ENCODE measurements around the gene TEX22.

TEX22 gene

DNA sequence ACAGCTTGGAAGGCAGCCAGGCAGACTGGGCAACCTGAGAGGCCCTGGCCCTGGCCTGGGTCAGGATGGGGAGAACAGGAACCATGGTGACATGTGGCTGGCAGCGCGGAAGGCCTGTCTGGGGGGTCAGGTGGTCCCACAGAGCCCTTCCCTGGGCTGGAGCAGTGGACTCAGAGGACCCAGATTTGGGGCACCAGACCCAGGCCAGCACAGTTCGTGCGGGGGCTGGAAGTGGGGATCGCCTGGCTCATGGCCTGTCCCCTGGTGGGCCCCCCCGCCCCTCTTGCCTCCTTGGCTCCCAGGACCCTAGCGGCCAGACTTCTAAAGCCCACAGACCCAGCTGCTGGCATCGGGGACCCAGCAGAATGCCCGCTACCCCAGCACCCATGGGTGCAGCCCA, 42.7 kb downstream of the TEX22 start:
- H3K9me3 ChIP-seq (ENCODE audit: control insufficient read depth, insufficient read depth, low read length) = no peaks in the 10 kb centered on the region
- H3K4me3 ChIP-seq (ENCODE audit: low read length) = no peak overlapping the region
- H3K27ac ChIP-seq (ENCODE audit: low read length) = no peak overlapping the region
- H3K4me1 ChIP-seq (ENCODE audit: control insufficient read depth, insufficient read depth, low read length) = no peaks in the 10 kb centered on the region
- H3K27me3 ChIP-seq (ENCODE audit: control insufficient read depth, insufficient read depth, low read length) = no peaks in the 10 kb centered on the region
- WGBS (ENCODE audit: insufficient coverage, insufficient read length) = no CpG with 5 or more reads among the region's 9 CpGs
- DNase-seq (ENCODE audit: low read depth, low spot score) = no peak
- H3K36me3 ChIP-seq (ENCODE audit: control insufficient read depth, insufficient read depth, low read length) = peaks cover 26% of the 10 kb centered on the region

DNA sequence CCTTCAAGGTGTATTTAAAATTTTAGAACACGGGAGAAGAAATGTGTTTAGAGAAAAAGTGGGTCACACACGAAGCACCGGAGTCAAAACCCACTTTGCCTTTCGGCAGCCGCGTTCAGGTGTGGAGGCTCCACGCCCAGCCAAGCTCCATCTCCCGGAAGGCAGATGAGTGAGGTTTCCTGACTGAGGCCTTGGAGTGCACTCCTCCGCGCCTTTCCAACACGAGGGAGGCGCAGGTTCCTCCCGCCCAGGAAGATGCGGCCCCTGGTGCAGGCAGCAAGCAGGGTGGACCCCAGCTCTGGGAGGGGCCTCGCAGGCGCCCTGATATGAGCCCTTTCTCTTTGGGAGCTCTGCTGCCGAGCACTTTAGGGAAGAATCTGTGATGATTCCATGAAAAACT, 43.8 kb downstream of the TEX22 start:
- Histone ChIP-seq H3K36me3 (ENCODE audit: control insufficient read depth, insufficient read depth, low read length) (peaks cover 29% of the 10 kb centered on the region), H3K9me3 (ENCODE audit: control insufficient read depth, insufficient read depth, low read length) (no peaks in the 10 kb centered on the region), H3K4me1 (ENCODE audit: control insufficient read depth, insufficient read depth, low read length) (no peaks in the 10 kb centered on the region; the same call in 1 of the 2 replicates), H3K4me3 (ENCODE audit: low read length) (no peak overlapping the region), H3K27me3 (ENCODE audit: control insufficient read depth, insufficient read depth, low read length) (no peaks in the 10 kb centered on the region), H3K27ac (ENCODE audit: low read length) (no peak overlapping the region)
- DNase-seq (ENCODE audit: low read depth, low spot score) = no peak
- WGBS (ENCODE audit: insufficient coverage, insufficient read length) = no CpG with 5 or more reads among the region's 17 CpGs

DNA sequence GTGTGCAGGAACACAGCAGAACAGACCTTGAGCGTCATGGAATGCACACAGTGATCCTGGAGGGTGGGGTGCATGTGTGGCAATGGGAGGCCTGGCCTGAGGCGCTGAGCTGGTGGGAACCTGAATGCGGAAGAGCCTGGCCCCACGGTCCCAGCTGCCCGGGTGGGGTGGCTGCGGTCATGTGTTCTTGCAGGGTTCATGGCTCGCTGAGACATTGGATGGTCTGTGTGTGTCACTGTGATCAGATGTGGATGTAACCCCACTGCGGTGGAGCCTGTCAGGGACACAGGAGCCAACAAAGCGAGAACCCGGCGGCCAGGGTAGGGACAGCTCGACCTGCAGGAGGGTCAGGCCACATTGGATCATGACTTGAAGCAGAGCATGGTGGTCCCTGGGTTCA, 44.5 kb downstream of the TEX22 start:
- Histone ChIP-seq H3K36me3 (ENCODE audit: control insufficient read depth, insufficient read depth, low read length) (peaks cover 30% of the 10 kb centered on the region), H3K4me3 (ENCODE audit: low read length) (no peak overlapping the region), H3K27me3 (ENCODE audit: control insufficient read depth, insufficient read depth, low read length) (no peaks in the 10 kb centered on the region), H3K4me1 (ENCODE audit: control insufficient read depth, insufficient read depth, low read length) (no peaks in the 10 kb centered on the region; the same call in 1 of the 2 replicates), H3K9me3 (ENCODE audit: control insufficient read depth, insufficient read depth, low read length) (no peaks in the 10 kb centered on the region), H3K27ac (ENCODE audit: low read length) (no peak overlapping the region)
- no peak for DNase-seq (ENCODE audit: low read depth, low spot score)
- no CpG with 5 or more reads among the region's 12 CpGs for WGBS (ENCODE audit: insufficient coverage, insufficient read length)

DNA sequence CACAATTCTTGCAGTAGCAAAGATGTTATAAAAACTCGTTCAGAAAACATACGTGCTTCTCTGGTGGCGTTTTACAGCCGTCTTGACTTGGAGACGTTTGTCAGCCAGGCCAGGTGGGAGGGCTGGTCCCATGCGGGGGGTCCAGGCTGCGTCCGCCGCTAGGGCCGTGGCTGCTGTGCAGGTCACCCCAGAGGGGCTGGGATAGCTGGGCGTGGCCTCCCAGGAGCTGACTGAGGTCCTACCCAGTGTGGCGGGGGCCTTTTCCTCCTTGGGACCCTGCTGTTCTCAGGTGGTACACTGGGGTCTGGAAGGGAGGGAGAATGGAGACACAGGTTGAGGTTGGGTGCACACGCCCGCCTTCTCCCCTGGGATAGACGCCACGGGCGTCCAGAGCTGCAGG, 46.5 kb downstream of the TEX22 start:
- Histone ChIP-seq H3K27me3 (ENCODE audit: control insufficient read depth, insufficient read depth, low read length) (no peaks in the 10 kb centered on the region), H3K4me3 (ENCODE audit: low read length) (no peak overlapping the region), H3K27ac (ENCODE audit: low read length) (no peak overlapping the region), H3K36me3 (ENCODE audit: control insufficient read depth, insufficient read depth, low read length) (peaks cover 26% of the 10 kb centered on the region), H3K4me1 (ENCODE audit: control insufficient read depth, insufficient read depth, low read length) (no peaks in the 10 kb centered on the region; the same call in 1 of the 2 replicates), H3K9me3 (ENCODE audit: control insufficient read depth, insufficient read depth, low read length) (no peaks in the 10 kb centered on the region)
- WGBS (ENCODE audit: insufficient coverage, insufficient read length) = no CpG with 5 or more reads among the region's 17 CpGs
- no peak for DNase-seq (ENCODE audit: low read depth, low spot score)

DNA sequence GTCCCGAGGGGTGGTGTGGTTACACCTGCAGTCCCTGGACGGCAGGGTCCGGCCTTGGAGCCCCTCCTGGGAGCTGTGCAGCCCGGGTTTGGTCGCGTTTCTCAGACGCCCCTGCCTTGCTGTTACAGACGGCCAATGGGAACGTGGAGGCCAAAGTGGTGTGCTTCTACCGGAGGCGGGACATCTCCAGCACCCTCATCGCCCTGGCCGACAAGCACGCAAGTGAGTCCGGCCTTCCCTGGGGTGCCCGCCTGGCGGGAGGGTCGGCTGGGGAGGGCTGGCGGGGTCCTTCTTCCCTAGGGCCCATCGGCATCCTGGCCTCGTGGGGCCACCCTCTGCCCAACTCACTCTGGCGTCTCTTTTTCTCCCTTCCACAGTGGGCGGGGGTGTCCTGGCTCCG, 47.0 kb downstream of the TEX22 start:
- WGBS (ENCODE audit: insufficient coverage, insufficient read length) = no CpG with 5 or more reads among the region's 24 CpGs
- Histone ChIP-seq H3K27ac (ENCODE audit: low read length) (no peak overlapping the region), H3K9me3 (ENCODE audit: control insufficient read depth, insufficient read depth, low read length) (no peaks in the 10 kb centered on the region), H3K36me3 (ENCODE audit: control insufficient read depth, insufficient read depth, low read length) (peaks cover 30% of the 10 kb centered on the region), H3K4me3 (ENCODE audit: low read length) (no peak overlapping the region), H3K4me1 (ENCODE audit: control insufficient read depth, insufficient read depth, low read length) (no peaks in the 10 kb centered on the region; the same call in 1 of the 2 replicates), H3K27me3 (ENCODE audit: control insufficient read depth, insufficient read depth, low read length) (no peaks in the 10 kb centered on the region)
- DNase-seq (ENCODE audit: low read depth, low spot score) = no peak

DNA sequence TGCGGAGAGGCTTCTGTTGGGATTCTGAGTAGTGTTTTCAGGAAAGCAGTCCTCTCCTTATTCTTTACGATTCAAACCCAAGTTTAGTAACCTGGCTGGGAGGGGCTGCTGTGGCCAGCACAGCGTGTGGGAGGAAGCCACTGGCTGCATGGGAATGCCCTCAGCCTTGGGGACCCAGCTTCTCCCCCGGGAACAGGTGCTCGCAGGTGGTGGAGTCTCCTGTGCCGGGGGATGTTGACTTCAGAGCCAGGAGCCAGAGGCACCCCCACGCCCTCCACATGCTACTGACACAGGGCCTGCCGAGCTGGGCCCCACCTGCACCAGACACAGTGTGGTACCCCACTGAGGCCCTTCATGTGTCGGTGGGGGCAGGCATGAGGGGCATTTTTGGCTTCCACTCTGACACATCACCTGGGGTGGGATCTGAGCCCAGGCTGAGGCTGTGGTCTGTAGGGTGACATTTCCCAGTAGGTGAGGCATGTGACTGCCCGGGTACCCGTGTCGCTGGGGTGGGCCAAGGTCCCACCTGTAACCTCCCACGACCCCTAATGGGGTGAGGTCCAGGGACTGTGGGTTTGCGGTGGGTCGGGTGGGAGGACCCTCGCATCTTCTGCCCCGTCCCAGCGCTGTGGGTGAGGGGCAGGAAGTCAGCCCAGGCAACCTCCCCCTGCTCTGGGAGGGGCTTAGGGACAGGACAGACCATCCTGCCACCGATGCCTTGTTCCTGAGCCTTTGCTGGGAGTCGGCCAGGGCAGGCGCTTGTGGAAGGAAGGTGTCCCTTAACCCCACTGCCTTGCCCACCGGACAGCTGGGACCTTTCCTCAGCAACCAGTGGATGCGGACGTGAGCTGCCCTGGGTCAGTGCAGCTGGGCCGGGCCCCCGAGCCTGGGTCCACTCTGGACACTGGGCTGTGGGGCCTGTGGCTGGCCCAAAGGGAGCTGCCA, 47.8 kb downstream of the TEX22 start:
- Histone ChIP-seq H3K4me3 (ENCODE audit: low read length) (no peak overlapping the region), H3K27ac (ENCODE audit: low read length) (no peak overlapping the region), H3K9me3 (ENCODE audit: control insufficient read depth, insufficient read depth, low read length) (no peaks in the 10 kb centered on the region), H3K4me1 (ENCODE audit: control insufficient read depth, insufficient read depth, low read length) (no peaks in the 10 kb centered on the region; the same call in 1 of the 2 replicates), H3K36me3 (ENCODE audit: control insufficient read depth, insufficient read depth, low read length) (peaks cover 37% of the 10 kb centered on the region), H3K27me3 (ENCODE audit: control insufficient read depth, insufficient read depth, low read length) (no peaks in the 10 kb centered on the region)
- no peak for DNase-seq (ENCODE audit: low read depth, low spot score)
- WGBS (ENCODE audit: insufficient coverage, insufficient read length) = no CpG with 5 or more reads among the region's 26 CpGs

DNA sequence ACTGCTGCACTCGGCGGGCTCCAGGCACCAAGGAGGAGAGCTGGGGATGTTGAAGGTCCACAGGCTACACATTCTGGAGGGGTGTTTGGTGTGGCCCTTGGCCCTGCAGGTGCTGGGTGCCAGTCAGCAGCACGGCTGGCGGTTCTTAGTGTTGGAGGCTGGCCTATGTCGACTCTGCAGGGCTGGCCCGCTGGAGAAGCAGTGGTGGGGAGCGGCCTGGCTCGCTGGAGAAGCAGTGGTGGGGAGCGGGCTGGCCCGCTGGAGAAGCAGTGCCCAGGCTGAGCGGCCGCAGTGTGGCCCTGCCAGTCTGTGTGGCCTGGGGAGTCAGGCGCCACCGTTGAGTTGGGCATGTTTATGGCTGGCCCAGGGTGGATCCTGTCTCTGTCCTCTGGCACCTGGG, 48.6 kb downstream of the TEX22 start:
- no peak for DNase-seq (ENCODE audit: low read depth, low spot score)
- H3K4me3 ChIP-seq (ENCODE audit: low read length) = no peak overlapping the region
- WGBS (ENCODE audit: insufficient coverage, insufficient read length) = no CpG with 5 or more reads among the region's 14 CpGs
- H3K27ac ChIP-seq (ENCODE audit: low read length) = no peak overlapping the region
- no peaks in the 10 kb centered on the region for H3K27me3 ChIP-seq (ENCODE audit: control insufficient read depth, insufficient read depth, low read length)
- peaks cover 40% of the 10 kb centered on the region for H3K36me3 ChIP-seq (ENCODE audit: control insufficient read depth, insufficient read depth, low read length)
- H3K4me1 ChIP-seq (ENCODE audit: control insufficient read depth, insufficient read depth, low read length) = no peaks in the 10 kb centered on the region; the same call in 1 of the 2 replicates
- H3K9me3 ChIP-seq (ENCODE audit: control insufficient read depth, insufficient read depth, low read length) = no peaks in the 10 kb centered on the region

DNA sequence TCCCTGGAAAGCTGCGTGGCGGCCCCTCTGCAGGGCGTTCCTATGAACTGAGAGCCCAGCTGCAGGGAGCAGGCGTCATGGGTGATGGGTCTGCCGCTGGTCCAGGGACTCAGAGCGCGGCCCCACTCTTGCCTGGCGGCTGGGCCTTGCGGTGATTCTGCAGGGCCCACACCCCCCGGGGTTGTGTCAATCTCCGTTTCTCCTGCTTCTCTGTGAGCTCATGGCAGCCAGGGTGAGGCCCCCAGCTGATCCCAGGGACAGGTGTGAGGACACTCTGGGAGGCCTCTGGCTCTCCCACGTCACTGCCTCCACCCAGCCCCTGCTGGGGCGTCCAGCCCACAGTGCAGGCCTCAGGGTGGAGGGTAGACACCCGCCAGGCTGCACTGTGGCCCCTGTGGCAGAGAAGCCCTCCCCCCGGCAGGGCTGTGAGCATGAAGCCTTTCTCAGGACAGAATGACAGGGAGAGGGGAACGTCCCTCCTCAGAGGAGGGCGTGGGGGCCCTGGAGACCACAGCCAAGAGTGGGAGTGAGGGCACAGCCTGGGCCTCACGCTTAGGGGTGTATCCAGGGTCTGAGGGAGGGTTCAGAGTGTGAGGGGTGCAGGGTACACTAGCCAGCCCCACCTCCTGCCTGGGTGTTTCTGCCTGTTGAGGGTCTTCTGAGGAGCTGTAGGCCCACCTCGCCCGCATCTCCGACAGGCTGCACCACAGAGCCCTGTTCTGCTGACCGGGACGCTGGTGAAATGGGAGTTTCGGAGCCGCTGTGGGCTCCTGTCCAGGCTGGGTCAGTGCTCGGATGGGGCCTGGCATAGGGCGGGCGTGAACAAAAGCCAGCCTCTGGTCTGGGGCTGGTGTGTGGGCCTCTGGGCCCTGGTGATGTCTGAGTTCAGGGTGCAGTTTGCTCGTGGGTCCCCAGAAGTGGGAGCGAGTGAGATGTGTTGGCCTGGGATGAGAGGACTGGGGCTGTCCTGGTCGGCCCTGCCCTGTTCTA, 49.6 kb downstream of the TEX22 start:
- H3K27ac ChIP-seq (ENCODE audit: low read length) = no peak overlapping the region
- no peaks in the 10 kb centered on the region for H3K9me3 ChIP-seq (ENCODE audit: control insufficient read depth, insufficient read depth, low read length)
- no peak for DNase-seq (ENCODE audit: low read depth, low spot score)
- H3K4me3 ChIP-seq (ENCODE audit: low read length) = no peak overlapping the region
- WGBS (ENCODE audit: insufficient coverage, insufficient read length) = no CpG with 5 or more reads among the region's 31 CpGs
- H3K27me3 ChIP-seq (ENCODE audit: control insufficient read depth, insufficient read depth, low read length) = no peaks in the 10 kb centered on the region
- peaks cover 37% of the 10 kb centered on the region for H3K36me3 ChIP-seq (ENCODE audit: control insufficient read depth, insufficient read depth, low read length)
- H3K4me1 ChIP-seq (ENCODE audit: control insufficient read depth, insufficient read depth, low read length) = no peaks in the 10 kb centered on the region; the same call in 1 of the 2 replicates

DNA sequence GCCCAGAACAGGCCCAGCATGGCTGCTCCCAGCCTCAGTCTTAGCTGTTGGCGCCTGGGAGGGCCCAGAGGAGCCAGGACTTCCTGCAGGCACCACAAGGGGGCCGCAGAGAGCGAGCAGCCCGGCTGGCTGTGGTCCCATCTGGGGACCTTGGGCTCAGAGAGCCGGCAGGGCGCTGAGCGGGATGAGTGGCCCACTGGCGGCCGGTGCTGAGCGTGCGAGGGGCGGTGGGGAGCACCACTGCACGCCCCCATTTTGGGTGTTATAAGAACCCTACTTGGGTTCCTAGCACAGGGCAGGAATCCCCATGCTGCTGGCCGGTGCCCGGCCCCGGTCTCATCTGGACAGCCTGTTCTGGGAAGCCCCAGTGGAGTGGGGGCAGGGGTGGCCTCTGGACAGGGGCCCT, 50.4 kb downstream of the TEX22 start:
- no peak overlapping the region for H3K27ac ChIP-seq (ENCODE audit: low read length)
- no peaks in the 10 kb centered on the region; the same call in 1 of the 2 replicates for H3K4me1 ChIP-seq (ENCODE audit: control insufficient read depth, insufficient read depth, low read length)
- WGBS (ENCODE audit: insufficient coverage, insufficient read length) = no CpG with 5 or more reads among the region's 16 CpGs
- no peaks in the 10 kb centered on the region for H3K9me3 ChIP-seq (ENCODE audit: control insufficient read depth, insufficient read depth, low read length)
- no peaks in the 10 kb centered on the region for H3K27me3 ChIP-seq (ENCODE audit: control insufficient read depth, insufficient read depth, low read length)
- DNase-seq (ENCODE audit: low read depth, low spot score) = peak; percentile 52
- no peak overlapping the region for H3K4me3 ChIP-seq (ENCODE audit: low read length)
- H3K36me3 ChIP-seq (ENCODE audit: control insufficient read depth, insufficient read depth, low read length) = peaks cover 39% of the 10 kb centered on the region

Data from iPS DF 6.9 (cell line).